ENCODE data around the gene ESAM.
"Not testable (repeated sequence)": the region's sequence is repeated elsewhere in the genome, so short reads cannot be mapped to it uniquely, and the experiment has no call there.

ESAM gene

GRCh38 chr11:124791626-124792341 lies 29.7 kb upstream of the ESAM start:
- H3K4me3 Mint-ChIP-seq = no peak overlapping the region
- H3K27me3 Mint-ChIP-seq = no peaks in the 10 kb centered on the region
- no peak for ATAC-seq (replicated peaks)
- no peak for DNase-seq
- H3K36me3 Mint-ChIP-seq = peaks cover 3 to 6% of the 10 kb centered on the region in 2 donors
- H3K9me3 Mint-ChIP-seq = no peaks in the 10 kb centered on the region
- peaks cover 11 to 25% of the 10 kb centered on the region in 2 donors for H3K4me1 Mint-ChIP-seq
- H3K27ac Mint-ChIP-seq = no peak overlapping the region

DNA sequence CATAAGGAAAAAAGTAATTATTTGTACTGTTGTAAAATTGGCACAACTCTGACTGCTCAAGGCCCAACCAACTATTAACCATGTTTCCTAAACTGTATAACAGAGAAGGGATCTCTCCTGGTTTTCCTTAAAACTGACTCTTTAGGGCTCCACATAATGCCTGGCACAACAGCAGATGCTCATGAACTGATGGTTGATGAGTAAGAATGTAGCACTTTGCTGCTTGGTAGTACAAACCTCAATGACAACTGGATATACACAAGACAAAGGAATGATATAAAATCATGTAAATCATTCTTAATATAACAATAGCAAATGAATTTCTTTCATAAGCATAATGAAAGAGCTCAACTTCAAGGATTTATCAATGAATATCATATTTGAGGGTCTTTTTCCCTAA lies 26.4 kb upstream of the ESAM start:
- Mint-ChIP-seq H3K4me3 (no peak overlapping the region), H3K9me3 (no peaks in the 10 kb centered on the region), H3K36me3 (peaks cover 3% of the 10 kb centered on the region in 2 donors), H3K27ac (no peak overlapping the region), H3K27me3 (no peaks in the 10 kb centered on the region), H3K4me1 (peaks cover 11 to 25% of the 10 kb centered on the region in 2 donors)
- DNase-seq (no peak), ATAC-seq (replicated peaks) (no peak)

DNA sequence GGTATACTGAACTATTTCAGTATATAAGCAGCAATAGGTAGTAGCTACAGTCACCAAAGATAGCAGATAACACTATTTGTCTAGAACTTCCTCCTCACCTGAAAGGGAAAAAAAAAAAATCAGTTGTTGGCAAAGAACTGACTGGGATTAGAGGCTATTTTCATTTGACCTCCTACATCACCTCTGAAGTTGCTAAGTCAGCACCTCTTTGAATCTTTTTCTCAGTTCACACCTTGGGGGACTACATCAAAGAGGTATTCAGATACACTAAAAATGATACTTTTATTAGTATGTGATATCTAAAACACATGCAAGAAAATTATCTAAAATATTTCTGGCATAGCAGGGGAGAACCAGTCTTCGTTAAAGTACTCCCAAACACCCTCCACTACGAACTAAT lies 22.0 kb upstream of the ESAM start:
- no peak for ATAC-seq (replicated peaks)

DNA sequence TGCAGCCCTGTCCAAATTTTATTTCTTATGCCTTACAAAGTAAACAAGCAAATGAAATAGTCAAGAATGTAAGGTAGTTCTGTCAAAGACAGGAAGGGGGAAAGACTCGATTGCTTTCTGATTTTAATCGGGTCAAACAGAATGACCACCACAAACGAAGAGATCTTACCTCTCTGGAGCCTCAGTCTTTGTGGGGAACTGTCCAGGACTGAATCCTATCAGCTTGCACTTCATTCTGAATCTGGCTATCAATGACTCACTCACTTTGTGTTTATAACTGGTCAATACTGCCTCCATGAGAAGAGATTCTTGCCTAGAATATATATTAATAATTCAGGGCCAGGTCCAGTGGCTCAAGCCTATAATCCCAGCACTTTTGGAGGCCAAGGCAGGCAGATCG lies 20.9 kb upstream of the ESAM start:
- H3K27me3 Mint-ChIP-seq = no peaks in the 10 kb centered on the region
- no peaks in the 10 kb centered on the region for H3K9me3 Mint-ChIP-seq
- H3K36me3 Mint-ChIP-seq = peaks cover 8% of the 10 kb centered on the region in 2 donors
- no peaks in the 10 kb centered on the region for H3K4me1 Mint-ChIP-seq
- H3K27ac Mint-ChIP-seq = no peak overlapping the region
- ATAC-seq (replicated peaks) (no peak), DNase-seq (no peak)
- H3K4me3 Mint-ChIP-seq = no peak overlapping the region

More for the DNA sequence above, 22.0 kb upstream of the ESAM start:
- H3K27me3 Mint-ChIP-seq = no peaks in the 10 kb centered on the region
- no peaks in the 10 kb centered on the region for H3K9me3 Mint-ChIP-seq
- H3K36me3 Mint-ChIP-seq = no peaks in the 10 kb centered on the region
- H3K4me3 Mint-ChIP-seq = no peak overlapping the region
- DNase-seq = no peak
- no peak overlapping the region for H3K27ac Mint-ChIP-seq
- no peaks in the 10 kb centered on the region for H3K4me1 Mint-ChIP-seq

DNA sequence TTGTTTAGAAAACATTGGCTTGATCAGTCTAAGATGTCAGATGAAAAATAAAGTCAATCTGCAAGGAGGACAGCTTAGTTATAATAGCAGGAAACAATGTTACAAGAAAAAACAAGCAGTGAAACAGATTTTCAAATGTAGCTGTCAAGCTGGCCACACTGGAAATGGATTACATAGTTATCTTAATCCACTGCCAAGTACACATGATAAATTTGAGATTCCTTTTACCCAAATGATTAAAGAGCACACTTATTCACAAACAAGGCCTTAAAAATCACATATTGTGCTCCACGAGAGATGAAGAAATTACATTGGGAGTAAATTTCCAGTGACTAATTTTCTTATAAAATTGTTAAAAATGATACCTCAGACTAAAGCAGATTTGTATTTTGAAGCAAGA lies 17.5 kb upstream of the ESAM start:
- Mint-ChIP-seq H3K36me3 (peaks cover 13 to 22% of the 10 kb centered on the region in 2 donors), H3K4me1 (peaks cover 17 to 29% of the 10 kb centered on the region in 2 donors), H3K27ac (no peak overlapping the region), H3K4me3 (no peak overlapping the region), H3K9me3 (no peaks in the 10 kb centered on the region), H3K27me3 (no peaks in the 10 kb centered on the region)
- DNase-seq (no peak), ATAC-seq (replicated peaks) (no peak)

DNA sequence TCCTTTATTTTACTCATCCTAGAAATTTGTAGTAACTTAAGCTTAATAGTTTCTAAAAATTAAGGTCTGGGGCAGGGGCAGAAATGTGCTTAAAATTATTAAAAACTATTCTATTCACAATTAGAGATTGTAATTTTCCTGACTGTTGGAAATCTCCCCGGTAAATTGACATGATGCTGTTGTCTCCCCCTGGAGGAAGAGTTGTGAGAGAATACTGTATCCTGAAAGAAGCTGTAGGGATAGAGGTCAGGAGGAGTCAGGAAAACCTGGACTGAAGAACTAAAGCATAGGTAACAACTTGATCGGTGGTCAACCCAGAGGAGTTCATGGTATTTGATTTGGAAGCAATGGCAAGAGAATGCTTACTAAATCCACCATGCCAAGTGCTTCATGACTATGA lies 16.2 kb upstream of the ESAM start:
- Mint-ChIP-seq H3K4me3 (no peak overlapping the region), H3K9me3 (no peaks in the 10 kb centered on the region), H3K4me1 (peaks cover 17 to 29% of the 10 kb centered on the region in 2 donors), H3K27me3 (no peaks in the 10 kb centered on the region), H3K36me3 (peaks cover 13 to 22% of the 10 kb centered on the region in 2 donors), H3K27ac (no peak overlapping the region)
- ATAC-seq (replicated peaks) = no peak
- DNase-seq = no peak

DNA sequence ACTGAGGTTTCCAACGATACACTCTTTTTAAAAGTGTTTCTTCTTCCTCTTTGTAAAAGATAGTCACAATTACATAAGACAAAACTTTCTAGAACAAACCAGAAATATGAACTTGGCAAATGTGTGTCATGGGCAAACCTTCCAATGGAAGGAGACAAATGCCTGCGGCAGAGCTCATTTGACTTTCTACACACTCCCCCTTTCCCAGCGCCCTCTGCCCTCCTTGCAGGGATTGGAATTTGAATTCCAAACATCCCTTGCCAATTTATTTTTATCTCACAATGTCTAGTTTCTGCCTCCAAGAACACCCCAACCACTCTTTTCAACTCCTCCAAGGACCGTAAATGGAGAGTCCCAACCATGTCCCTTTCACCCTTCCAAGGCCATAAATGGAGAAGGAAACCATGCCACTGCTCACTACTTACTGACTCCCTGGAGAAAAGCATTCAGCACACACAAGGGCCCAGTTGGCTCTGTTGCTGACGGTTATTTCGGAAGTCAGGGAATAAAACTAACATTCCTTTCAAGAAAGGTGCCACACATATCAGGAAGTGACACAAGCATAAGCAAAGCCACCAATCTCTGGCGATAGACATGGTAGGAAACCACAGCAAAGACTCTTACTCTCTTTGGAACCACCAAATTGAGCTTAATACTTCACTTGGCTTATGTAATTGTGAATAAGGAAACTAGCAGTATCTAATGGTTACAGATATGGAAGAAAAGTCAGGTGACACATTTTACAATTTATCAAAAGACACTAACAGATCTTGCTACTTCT lies 15.0 kb upstream of the ESAM start:
- H3K4me1 Mint-ChIP-seq = peaks cover 17 to 29% of the 10 kb centered on the region in 2 donors
- H3K4me3 Mint-ChIP-seq = no peak overlapping the region
- H3K27me3 Mint-ChIP-seq = no peaks in the 10 kb centered on the region
- H3K36me3 Mint-ChIP-seq = peaks cover 16 to 27% of the 10 kb centered on the region in 2 donors
- DNase-seq (no peak), ATAC-seq (replicated peaks) (no peak)
- no peaks in the 10 kb centered on the region for H3K9me3 Mint-ChIP-seq
- H3K27ac Mint-ChIP-seq = no peak overlapping the region

DNA sequence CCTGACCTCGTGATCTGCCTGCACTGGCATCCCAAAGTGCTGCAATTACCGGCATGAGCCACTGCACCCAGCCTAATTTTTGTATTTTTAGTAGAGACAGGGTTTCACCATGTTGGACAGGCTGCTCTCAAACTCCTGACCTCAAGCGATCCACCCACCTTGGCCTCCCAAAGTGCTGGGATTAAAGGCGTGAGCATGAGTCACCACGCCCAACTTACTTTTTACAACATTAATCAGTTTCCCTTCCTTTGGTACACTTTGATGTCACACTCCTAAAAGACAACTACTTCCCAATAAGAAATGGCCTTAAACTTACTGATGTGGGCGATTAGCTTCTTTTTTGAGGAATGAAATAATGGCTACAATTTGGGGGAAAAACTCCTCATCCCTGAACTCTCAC lies 8.9 kb upstream of the ESAM start:
- not testable (repeated sequence) for H3K9me3 Mint-ChIP-seq; H3K27ac Mint-ChIP-seq; H3K4me1 Mint-ChIP-seq; DNase-seq; ATAC-seq (replicated peaks); H3K4me3 Mint-ChIP-seq; H3K27me3 Mint-ChIP-seq
- peaks cover 22 to 28% of the 10 kb centered on the region in 2 donors for H3K36me3 Mint-ChIP-seq

- H3K4me3 Mint-ChIP-seq = no peak overlapping the region
- no peak for DNase-seq
- ATAC-seq (replicated peaks) = no peak
- H3K36me3 Mint-ChIP-seq = peaks cover 24 to 32% of the 10 kb centered on the region in 2 donors
- H3K27ac Mint-ChIP-seq = no peak overlapping the region
- H3K9me3 Mint-ChIP-seq = no peaks in the 10 kb centered on the region
- H3K4me1 Mint-ChIP-seq = peaks cover under 1 to 3% of the 10 kb centered on the region in 2 donors
- no peaks in the 10 kb centered on the region for H3K27me3 Mint-ChIP-seq
Measured at GRCh38 chr11:124769806-124770774, 8.0 kb upstream of the ESAM start.

DNA sequence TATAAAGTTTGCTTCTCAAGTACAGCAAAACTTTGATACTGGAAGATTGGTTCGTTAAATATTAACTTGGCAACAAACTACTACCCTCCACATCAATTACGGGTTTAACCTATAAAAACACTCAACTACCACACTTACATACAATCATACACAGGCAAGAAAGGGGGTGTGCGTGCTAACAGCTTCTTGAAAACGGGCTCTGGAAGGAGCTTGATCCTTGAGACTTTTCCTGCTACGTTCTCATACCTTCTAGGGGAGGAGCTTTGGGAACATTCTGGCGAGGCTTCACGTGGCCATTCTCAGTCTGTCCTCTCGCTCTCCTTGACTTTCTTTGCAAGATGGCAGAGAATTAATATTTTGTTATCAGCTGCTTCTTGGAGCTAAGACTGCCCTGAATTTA lies 6.8 kb upstream of the ESAM start:
- no peak overlapping the region for H3K27ac Mint-ChIP-seq
- peaks cover 22 to 29% of the 10 kb centered on the region in 2 donors for H3K36me3 Mint-ChIP-seq
- no peak for DNase-seq
- no peak overlapping the region for H3K4me3 Mint-ChIP-seq
- no peaks in the 10 kb centered on the region for H3K27me3 Mint-ChIP-seq
- no peak for ATAC-seq (replicated peaks)
- H3K9me3 Mint-ChIP-seq = no peaks in the 10 kb centered on the region
- H3K4me1 Mint-ChIP-seq = no peaks in the 10 kb centered on the region

DNA sequence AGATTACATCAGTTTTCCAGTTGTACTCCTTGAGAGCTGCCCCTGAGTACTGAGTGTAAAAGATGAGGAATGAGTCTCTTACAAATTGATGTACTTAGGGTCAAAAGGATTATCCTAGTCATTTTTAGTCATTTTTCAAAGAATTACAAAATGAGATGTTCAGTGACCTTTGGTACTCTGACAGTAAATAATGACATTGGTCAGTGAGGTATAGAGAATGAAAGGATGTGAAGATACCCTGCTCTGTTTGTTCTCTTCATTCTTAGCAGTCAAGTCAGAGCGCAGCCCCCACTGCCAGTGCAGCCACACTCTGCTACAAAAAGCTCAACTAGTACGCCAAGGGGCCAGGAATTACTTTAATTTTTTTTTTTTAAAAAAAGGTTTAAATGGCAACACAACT lies 4.1 kb upstream of the ESAM start:
- DNase-seq (no peak), ATAC-seq (replicated peaks) (no peak)
- no peaks in the 10 kb centered on the region for H3K27me3 Mint-ChIP-seq
- peaks cover 12 to 17% of the 10 kb centered on the region in 2 donors for H3K36me3 Mint-ChIP-seq
- no peaks in the 10 kb centered on the region for H3K9me3 Mint-ChIP-seq
- H3K4me1 Mint-ChIP-seq = peaks cover 13 to 20% of the 10 kb centered on the region in 2 donors
- H3K4me3 Mint-ChIP-seq = no peak overlapping the region
- no peak overlapping the region for H3K27ac Mint-ChIP-seq

- Mint-ChIP-seq H3K4me1 (peaks cover 29 to 48% of the 10 kb centered on the region in 2 donors), H3K36me3 (peaks cover 6 to 13% of the 10 kb centered on the region in 2 donors), H3K27me3 (no peaks in the 10 kb centered on the region), H3K4me3 (peak overlapping the region; percentile 83 to 95), H3K9me3 (no peaks in the 10 kb centered on the region), H3K27ac (peak overlapping the region; percentile 86)
- ATAC-seq (replicated peaks) = peak; percentile 24 to 37
- DNase-seq = peak; percentile 68
Measured at GRCh38 chr11:124763156-124763947, 1.3 kb upstream of the ESAM start.

DNA sequence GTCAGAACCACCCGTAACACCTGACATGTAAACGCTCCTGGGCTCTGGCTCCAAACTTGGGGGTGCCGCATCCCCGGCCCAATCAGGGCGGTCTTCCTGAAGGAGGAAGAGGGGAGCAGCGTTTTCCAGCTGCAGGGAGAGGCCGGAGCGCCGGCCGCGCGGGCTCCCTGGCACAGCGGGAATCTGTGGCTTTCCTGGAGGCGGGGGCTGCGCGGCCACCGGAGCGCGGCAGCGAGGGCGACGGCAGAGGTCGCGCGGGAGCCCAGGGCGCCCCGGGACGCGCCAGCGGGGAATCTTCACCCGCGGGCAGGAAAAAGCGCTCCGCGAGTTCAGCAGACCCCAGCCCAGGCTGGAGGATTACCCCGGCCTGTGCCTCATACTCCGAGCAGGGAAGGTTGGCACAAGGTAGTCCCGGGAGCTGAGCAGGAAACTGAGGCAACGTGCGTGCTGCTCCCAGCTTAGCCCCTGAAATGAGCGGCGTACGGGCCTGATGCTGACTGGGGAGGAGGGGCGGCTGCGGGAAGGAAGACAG lies 600 bp upstream of the ESAM start:
- no peaks in the 10 kb centered on the region for H3K27me3 Mint-ChIP-seq
- no peak for DNase-seq
- peak overlapping the region; percentile 83 to 95 for H3K4me3 Mint-ChIP-seq
- H3K27ac Mint-ChIP-seq = peak overlapping the region; percentile 86
- H3K9me3 Mint-ChIP-seq = no peaks in the 10 kb centered on the region
- H3K36me3 Mint-ChIP-seq = peaks cover 4 to 12% of the 10 kb centered on the region in 2 donors
- ATAC-seq (replicated peaks) = peak; percentile 8 to 18
- H3K4me1 Mint-ChIP-seq = peaks cover 31 to 53% of the 10 kb centered on the region in 2 donors
